ENCODE results near the gene MACROD2. TPM values are rescaled to one million over a fixed set of nuclear protein-coding genes. Genes with fewer than 3 reads are reported as not detected.
"Not testable (repeated sequence)": the region's sequence is repeated elsewhere in the genome, so short reads cannot be mapped to it uniquely, and the experiment has no call there.

MACROD2 gene
- total RNA-seq, 3 donors from 2014 or later: 3.2 to 7.6 (median 6.4) TPM

DNA sequence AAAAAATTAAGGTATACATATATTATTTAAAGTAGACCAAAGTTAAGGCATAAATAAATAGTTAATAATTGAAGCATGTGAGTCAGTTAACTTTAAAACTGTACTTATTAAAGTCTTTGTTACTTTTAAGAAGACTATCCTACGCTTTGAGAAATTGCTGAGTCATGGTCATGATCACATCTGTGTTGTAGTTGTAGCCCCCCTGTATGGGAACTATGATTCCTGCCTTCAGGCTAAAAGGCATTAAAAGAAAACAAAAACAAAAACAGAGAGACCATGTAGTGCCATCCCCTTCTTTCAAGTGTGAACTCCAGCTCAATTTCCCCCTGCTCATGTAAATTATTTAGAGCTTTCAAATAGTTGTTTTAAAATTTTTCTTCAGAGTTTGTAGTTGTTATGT is 218.7 kb downstream of the MACROD2 start:
- ATAC-seq (no peak), DNase-seq (no peak)
- no peak overlapping the region for H3K4me3 ChIP-seq
- H3K4me1 ChIP-seq (ENCODE audit: low read depth): no peaks in the 10 kb centered on the region
- no peaks in the 10 kb centered on the region for H3K9me3 ChIP-seq
- intact Hi-C loops (cut with DNase I, micrococcal nuclease): no loop called here
- TF ChIP-seq, protein P1, sequence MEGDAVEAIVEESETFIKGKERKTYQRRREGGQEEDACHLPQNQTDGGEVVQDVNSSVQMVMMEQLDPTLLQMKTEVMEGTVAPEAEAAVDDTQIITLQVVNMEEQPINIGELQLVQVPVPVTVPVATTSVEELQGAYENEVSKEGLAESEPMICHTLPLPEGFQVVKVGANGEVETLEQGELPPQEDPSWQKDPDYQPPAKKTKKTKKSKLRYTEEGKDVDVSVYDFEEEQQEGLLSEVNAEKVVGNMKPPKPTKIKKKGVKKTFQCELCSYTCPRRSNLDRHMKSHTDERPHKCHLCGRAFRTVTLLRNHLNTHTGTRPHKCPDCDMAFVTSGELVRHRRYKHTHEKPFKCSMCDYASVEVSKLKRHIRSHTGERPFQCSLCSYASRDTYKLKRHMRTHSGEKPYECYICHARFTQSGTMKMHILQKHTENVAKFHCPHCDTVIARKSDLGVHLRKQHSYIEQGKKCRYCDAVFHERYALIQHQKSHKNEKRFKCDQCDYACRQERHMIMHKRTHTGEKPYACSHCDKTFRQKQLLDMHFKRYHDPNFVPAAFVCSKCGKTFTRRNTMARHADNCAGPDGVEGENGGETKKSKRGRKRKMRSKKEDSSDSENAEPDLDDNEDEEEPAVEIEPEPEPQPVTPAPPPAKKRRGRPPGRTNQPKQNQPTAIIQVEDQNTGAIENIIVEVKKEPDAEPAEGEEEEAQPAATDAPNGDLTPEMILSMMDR (IDR thresholded peaks at IDR 0.05): no peak
- H3K36me3 ChIP-seq (ENCODE audit: low read depth): no peaks in the 10 kb centered on the region

GRCh38 chr20:14215880-14216279 is 220.6 kb downstream of the MACROD2 start:
- ATAC-seq; intact Hi-C loops (cut with DNase I, micrococcal nuclease); H3K36me3 ChIP-seq (ENCODE audit: low read depth); DNase-seq; H3K4me1 ChIP-seq (ENCODE audit: low read depth); H3K9me3 ChIP-seq; H3K4me3 ChIP-seq: not testable (repeated sequence)

DNA sequence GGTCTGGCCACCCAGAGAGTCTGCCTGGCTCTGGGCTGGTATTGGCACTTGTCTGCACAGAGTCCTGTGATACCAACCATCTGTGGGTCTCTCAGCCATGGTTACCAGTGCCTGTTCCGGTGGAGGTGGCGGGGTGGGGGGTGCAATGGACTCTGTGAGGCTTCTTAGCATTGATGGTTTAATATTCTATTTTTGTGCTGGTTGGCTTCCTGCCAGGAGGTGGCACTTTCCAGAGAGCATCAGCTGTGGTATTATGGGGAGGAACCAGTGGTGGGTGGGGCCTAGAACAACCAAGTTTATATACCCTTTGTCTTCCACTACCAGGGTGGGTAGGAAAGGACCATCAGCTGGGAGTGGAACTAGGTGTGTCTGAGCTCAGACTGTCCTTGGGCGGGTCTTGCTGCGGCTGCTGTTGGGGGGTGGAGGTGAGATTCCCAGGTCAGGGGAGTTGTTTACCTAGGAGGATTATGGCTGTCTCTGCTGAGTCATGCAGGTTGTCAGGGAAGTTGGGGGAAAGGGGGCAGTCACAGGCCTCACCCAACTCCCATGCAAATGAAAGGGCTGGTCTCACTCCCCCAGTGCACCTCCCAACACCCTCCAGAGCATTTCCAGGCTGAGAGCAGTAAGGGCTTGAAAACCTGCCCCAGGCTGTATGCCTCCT is 224.6 kb downstream of the MACROD2 start:
- Histone ChIP-seq H3K9me3 (no peaks in the 10 kb centered on the region), H3K36me3 (ENCODE audit: low read depth) (no peaks in the 10 kb centered on the region), H3K4me1 (ENCODE audit: low read depth) (peaks cover 8% of the 10 kb centered on the region), H3K4me3 (no peak overlapping the region)
- ATAC-seq (peak; percentile 94), DNase-seq (peak; percentile 73 to 85 (median 80))
- intact Hi-C loops (cut with DNase I, micrococcal nuclease): no loop called here
- TF ChIP-seq, protein P1 (IDR thresholded peaks at IDR 0.05): no peak

DNA sequence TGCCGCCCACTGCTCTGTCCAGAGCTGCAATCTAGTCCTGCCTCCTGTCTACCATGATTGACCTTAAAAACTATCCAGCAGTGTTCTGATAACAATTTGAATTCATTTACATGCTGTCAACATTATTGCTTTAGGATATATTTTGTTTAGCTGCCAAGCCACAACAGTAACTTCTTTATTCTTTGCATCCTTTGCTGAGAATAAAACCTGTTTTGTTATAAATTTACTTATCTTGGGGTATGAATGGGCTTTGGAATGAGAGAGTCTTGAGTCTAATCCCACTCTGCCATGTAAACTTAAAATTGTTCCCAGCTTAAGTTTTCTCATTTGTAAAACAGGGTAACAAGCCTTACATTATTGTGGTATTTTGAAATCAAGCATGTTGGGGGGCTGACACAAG is 225.7 kb downstream of the MACROD2 start:
- intact Hi-C loops (cut with DNase I, micrococcal nuclease): no loop called here

GRCh38 chr20:14223806-14224205 is 228.5 kb downstream of the MACROD2 start:
- TF ChIP-seq, protein P1 (IDR thresholded peaks at IDR 0.05): no peak
- DNase-seq: no peak
- Histone ChIP-seq H3K36me3 (ENCODE audit: low read depth) (no peaks in the 10 kb centered on the region), H3K4me1 (ENCODE audit: low read depth) (peaks cover 8% of the 10 kb centered on the region), H3K4me3 (no peak overlapping the region), H3K9me3 (no peaks in the 10 kb centered on the region)
- no peak for ATAC-seq
- intact Hi-C loops (cut with DNase I, micrococcal nuclease): no loop called here

More for the DNA sequence above, 225.7 kb downstream of the MACROD2 start:
- Histone ChIP-seq H3K4me1 (ENCODE audit: low read depth) (peaks cover 8% of the 10 kb centered on the region), H3K36me3 (ENCODE audit: low read depth) (no peaks in the 10 kb centered on the region), H3K9me3 (no peaks in the 10 kb centered on the region), H3K4me3 (no peak overlapping the region)
- TF ChIP-seq, protein P1 (IDR thresholded peaks at IDR 0.05): no peak
- no peak for ATAC-seq
- DNase-seq: no peak

DNA sequence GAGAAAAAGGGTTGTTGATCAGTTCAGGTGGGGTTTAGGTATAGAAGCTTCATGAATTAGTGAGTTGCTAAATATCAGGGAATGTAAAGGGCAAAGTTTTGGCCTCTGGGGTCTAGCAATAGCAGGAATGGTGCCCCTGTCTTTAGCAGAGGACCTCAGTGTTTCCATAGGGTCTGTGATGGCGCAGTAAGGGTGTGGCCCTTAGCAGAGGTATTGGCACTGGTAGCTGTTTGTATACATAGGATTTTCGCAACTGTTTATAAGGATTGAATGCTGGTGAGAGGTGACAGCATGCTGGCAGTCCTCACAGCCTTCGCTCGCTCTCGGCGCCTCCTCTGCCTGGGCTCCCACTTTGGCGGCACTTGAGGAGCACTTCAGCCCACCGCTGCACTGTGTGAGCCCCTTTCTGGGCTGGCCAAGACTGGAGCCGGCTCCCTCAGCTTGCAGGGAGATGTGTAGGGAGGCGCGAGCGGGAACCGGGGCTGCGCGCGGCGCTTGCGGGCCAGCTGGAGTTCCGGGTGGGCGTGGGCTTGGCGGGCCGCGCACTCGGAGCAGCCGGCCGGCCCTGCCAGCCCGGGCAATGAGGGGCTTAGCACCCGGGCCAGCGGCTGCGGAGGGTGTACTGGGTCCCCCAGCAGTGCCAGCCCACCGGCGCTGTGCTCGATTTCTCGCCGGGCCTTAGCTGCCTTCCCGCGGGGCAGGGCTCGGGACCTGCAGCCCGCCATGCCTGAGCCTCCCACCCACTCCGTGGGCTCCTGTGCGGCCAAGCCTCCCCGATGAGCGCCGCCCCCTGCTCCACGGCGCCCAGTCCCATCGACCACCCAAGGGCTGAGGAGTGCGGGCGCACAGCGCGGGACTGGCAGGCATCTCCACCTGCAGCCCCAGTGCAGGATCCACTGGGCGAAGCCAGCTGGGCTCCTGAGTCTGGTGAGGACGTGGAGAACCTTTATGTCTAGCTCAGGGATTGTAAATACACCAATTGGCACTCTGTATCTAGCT is 231.0 kb downstream of the MACROD2 start:
- intact Hi-C loops (cut with DNase I, micrococcal nuclease); H3K9me3 ChIP-seq; H3K4me3 ChIP-seq; H3K4me1 ChIP-seq (ENCODE audit: low read depth); H3K36me3 ChIP-seq (ENCODE audit: low read depth): not testable (repeated sequence)
- peak; percentile 71 for ATAC-seq
- DNase-seq: peak in 2 of 3 donors; percentile 16 to 31
